ENCODE results near the gene EIF4A3. TPM values are rescaled to one million over a fixed set of nuclear protein-coding genes. Genes with fewer than 3 reads are reported as not detected.

EIF4A3 gene
- total RNA-seq, 1 donor from 2014 or later = 76.6 TPM

DNA sequence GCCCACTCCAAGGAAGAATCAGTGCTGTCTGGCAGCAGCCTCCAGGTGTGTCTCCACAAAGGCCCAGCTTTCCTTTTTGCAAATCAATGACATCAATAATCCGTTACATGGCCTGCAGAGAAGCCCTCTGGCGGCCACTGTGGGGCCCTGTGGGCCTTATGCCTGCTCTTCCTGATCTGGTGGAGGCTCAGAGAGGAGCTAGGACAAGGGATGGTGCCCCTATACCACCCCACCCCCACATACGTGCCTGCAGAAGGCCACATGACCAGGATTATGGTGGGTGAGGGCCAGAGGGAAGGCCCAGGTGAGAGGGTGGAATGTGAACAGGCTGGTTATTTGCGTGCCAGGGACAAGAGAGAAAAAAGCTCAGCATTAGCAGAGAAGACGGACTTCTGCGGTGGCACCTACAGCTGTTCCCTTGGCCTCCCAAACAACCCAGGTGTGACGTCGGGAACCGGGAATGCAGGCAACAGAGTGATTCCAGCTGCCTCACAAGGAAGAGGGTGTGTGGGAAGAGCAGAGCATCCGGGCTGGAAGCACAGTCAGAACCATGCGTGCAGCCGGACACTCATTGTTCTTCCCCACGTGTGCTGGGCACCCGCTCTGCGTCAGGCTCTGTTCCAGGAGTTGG, 22.5 kb downstream of the EIF4A3 start:
- Mint-ChIP-seq H3K4me1 (ENCODE audit: unreplicated experiment) (peaks cover 2% of the 10 kb centered on the region), H3K36me3 (ENCODE audit: low read depth, unreplicated experiment) (no peaks in the 10 kb centered on the region), H3K9me3 (ENCODE audit: unreplicated experiment) (no peaks in the 10 kb centered on the region), H3K4me3 (ENCODE audit: unreplicated experiment) (no peak overlapping the region), H3K27ac (ENCODE audit: unreplicated experiment) (no peak overlapping the region), H3K27me3 (ENCODE audit: unreplicated experiment) (no peaks in the 10 kb centered on the region)
- peak; percentile 62 for DNase-seq (ENCODE audit: low spot score)
- TF ChIP-seq, protein P1, sequence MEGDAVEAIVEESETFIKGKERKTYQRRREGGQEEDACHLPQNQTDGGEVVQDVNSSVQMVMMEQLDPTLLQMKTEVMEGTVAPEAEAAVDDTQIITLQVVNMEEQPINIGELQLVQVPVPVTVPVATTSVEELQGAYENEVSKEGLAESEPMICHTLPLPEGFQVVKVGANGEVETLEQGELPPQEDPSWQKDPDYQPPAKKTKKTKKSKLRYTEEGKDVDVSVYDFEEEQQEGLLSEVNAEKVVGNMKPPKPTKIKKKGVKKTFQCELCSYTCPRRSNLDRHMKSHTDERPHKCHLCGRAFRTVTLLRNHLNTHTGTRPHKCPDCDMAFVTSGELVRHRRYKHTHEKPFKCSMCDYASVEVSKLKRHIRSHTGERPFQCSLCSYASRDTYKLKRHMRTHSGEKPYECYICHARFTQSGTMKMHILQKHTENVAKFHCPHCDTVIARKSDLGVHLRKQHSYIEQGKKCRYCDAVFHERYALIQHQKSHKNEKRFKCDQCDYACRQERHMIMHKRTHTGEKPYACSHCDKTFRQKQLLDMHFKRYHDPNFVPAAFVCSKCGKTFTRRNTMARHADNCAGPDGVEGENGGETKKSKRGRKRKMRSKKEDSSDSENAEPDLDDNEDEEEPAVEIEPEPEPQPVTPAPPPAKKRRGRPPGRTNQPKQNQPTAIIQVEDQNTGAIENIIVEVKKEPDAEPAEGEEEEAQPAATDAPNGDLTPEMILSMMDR (IDR thresholded peaks at IDR 0.05; ENCODE audit: unreplicated experiment) = no peak

DNA sequence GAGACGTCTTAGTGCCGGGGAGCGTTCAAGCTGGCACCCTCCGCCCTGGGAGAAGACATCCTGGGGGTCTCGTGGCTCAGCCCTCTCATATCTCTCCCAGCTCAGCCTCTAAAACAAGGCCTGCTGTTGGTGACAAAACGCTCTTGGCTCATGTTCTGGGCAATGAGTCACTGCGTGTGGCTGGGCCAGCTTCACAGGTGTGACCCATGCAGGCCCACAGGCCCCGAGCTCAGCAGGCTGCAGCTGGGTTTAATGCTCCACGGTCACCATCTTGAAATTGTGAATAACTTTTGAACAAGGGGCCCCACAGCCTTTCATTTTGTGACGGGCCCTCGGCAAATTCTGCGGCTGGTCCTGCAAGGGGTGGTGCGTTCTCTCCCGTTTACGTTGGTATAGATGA, 23.1 kb downstream of the EIF4A3 start:
- H3K27me3 Mint-ChIP-seq (ENCODE audit: unreplicated experiment) = no peaks in the 10 kb centered on the region

DNA sequence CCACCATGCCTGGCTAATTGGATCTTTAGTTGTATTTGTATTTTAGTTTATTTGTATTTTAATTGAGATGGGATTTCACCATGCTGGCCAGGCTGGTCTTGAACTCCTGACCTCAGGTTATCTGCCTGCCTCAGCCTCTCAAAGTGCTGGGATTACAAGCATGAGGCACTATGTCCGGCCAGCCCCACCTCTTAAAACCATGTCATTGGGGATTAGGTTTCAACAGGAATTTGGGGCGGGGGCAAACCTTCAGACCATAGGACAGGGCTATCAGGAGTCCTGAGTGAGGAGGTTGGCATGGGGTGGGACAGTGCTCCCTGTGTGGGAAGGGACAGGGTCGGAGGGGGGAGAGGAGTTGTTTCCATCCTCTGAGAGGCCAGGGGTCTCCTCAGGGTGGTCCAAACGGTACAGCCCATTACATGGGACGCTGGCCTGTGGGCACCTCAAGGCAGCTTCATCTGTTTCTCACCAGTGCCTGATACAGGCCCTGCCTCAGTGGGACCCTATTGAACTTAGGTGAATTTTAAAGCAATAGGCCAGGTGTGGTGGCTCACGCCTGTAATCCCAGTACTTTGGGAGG, 23.9 kb downstream of the EIF4A3 start:
- TF ChIP-seq, protein P1 (IDR thresholded peaks at IDR 0.05; ENCODE audit: unreplicated experiment) = no peak
- no peaks in the 10 kb centered on the region for H3K4me1 Mint-ChIP-seq (ENCODE audit: unreplicated experiment)
- H3K36me3 Mint-ChIP-seq (ENCODE audit: low read depth, unreplicated experiment) = no peaks in the 10 kb centered on the region
- no peak overlapping the region for H3K4me3 Mint-ChIP-seq (ENCODE audit: unreplicated experiment)
- H3K27ac Mint-ChIP-seq (ENCODE audit: unreplicated experiment) = no peak overlapping the region
- H3K27me3 Mint-ChIP-seq (ENCODE audit: unreplicated experiment) = no peaks in the 10 kb centered on the region
- no peak for DNase-seq (ENCODE audit: low spot score)
- H3K9me3 Mint-ChIP-seq (ENCODE audit: unreplicated experiment) = no peaks in the 10 kb centered on the region

More for the DNA sequence above, 23.1 kb downstream of the EIF4A3 start:
- TF ChIP-seq, protein P1 (IDR thresholded peaks at IDR 0.05; ENCODE audit: unreplicated experiment) = no peak
- no peak overlapping the region for H3K4me3 Mint-ChIP-seq (ENCODE audit: unreplicated experiment)
- H3K36me3 Mint-ChIP-seq (ENCODE audit: low read depth, unreplicated experiment) = no peaks in the 10 kb centered on the region
- no peaks in the 10 kb centered on the region for H3K4me1 Mint-ChIP-seq (ENCODE audit: unreplicated experiment)
- no peaks in the 10 kb centered on the region for H3K9me3 Mint-ChIP-seq (ENCODE audit: unreplicated experiment)
- no peak overlapping the region for H3K27ac Mint-ChIP-seq (ENCODE audit: unreplicated experiment)
- no peak for DNase-seq (ENCODE audit: low spot score)

DNA sequence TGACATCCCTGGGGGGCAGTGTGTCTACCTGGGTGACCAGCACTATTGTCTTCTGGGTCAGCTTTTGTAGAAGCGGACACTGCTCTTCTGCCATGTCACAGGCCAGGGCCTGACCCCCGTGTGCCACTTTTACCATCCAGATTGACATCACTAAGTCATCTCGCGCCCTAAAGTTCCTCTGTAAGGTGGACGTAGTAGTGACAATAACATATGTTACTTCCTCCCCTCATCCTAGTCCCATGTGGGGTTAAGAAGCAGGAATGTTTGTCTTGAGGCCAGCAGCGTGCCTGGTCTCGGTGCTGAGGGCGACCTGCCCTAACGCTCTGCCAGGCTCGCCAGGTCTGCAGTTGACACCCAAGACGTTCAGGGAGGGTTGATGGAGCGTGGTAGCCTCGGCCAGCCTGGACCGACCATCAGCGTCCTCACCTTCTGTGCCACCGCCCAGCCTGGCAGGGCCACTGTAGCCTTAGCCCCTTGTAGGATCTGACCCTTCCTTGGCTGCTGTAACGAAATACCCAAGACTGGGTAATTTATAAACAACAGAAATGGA, 24.8 kb downstream of the EIF4A3 start:
- no peaks in the 10 kb centered on the region for H3K27me3 Mint-ChIP-seq (ENCODE audit: unreplicated experiment)
- no peaks in the 10 kb centered on the region for H3K9me3 Mint-ChIP-seq (ENCODE audit: unreplicated experiment)
- H3K27ac Mint-ChIP-seq (ENCODE audit: unreplicated experiment) = no peak overlapping the region
- TF ChIP-seq, protein P1 (IDR thresholded peaks at IDR 0.05; ENCODE audit: unreplicated experiment) = no peak
- H3K4me3 Mint-ChIP-seq (ENCODE audit: unreplicated experiment) = no peak overlapping the region
- no peaks in the 10 kb centered on the region for H3K4me1 Mint-ChIP-seq (ENCODE audit: unreplicated experiment)
- H3K36me3 Mint-ChIP-seq (ENCODE audit: low read depth, unreplicated experiment) = no peaks in the 10 kb centered on the region
- no peak for DNase-seq (ENCODE audit: low spot score)

DNA sequence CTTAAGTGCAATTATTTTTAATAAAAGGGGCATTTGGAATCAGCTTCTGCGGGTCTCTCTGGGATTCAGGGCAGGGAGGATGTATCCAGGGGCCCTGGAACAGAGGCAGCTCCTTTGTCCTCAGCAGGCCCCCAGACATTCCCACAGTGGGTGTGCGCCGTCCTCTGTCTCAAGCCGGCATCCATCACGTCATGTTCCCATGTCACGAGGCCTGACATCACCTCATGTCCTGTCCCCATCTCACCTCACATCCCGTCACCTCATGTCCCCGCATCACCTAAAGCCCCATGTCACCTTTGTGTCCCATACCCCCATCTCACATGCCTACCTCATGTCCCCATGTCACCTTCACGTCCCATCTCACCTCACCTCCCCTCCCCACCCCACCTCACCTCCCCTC, 27.1 kb downstream of the EIF4A3 start:
- no peak for DNase-seq (ENCODE audit: low spot score)
- Mint-ChIP-seq H3K4me3 (ENCODE audit: unreplicated experiment) (no peak overlapping the region), H3K4me1 (ENCODE audit: unreplicated experiment) (no peaks in the 10 kb centered on the region), H3K27me3 (ENCODE audit: unreplicated experiment) (peaks cover 1% of the 10 kb centered on the region), H3K36me3 (ENCODE audit: low read depth, unreplicated experiment) (peaks cover 8% of the 10 kb centered on the region), H3K9me3 (ENCODE audit: unreplicated experiment) (no peaks in the 10 kb centered on the region), H3K27ac (ENCODE audit: unreplicated experiment) (no peak overlapping the region)
- TF ChIP-seq, protein P1 (IDR thresholded peaks at IDR 0.05; ENCODE audit: unreplicated experiment) = no peak
